8988T (cell line): ENCODE measurements around the gene FLG.
"Not testable (repeated sequence)": the region's sequence is repeated elsewhere in the genome, so short reads cannot be mapped to it uniquely, and the experiment has no call there.

ENCODE experiments used
- DNase-seq: peaks from one replicate; pipeline ENCODE4 v3.0.0; 2011

The FLG gene

DNA sequence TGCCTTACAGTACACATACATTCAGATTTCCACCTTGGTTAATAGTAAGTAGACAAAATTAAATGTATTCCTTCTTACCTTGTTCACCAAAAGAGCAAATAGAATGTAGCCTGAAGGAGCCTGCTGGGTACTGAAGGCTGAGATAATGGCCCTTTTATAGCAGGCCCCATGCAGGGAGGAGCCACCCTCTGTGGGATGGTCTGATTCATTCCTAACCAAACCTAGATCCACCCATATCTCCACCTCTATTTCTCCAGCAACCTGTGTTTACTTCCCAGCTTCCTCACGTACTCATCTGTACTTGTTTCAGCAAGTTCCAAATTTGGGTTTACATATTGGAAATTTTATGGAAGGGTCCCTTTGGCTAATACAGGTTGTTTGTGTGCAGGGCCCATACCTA lies at the start of gene FLG:
FLG (minus strand) TSS at position 129 of the 400 bp plus-strand sequence. CDS start 9,783 bp downstream, outside the sequence.
- DNase-seq: no peak

DNA sequence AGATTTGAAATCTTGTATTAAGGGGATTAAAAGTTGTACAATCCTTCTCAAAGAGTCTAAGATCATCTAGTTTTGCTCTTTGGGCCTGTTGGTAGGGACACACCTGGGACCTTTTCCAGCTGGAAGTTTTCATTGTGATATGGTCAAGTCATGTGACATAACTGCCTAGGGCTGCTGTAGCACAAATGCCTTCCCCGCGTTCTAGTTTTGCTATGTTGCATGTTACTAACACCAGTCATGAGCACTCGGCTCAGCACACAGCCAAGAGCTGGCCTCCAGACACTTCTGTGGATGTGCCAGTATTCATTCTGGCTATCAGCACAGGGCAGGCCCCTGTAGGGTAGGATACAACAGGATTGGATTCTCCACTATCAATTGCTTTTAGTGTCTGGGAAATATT lies 49.4 kb upstream of the FLG start:
- DNase-seq: no peak

DNA sequence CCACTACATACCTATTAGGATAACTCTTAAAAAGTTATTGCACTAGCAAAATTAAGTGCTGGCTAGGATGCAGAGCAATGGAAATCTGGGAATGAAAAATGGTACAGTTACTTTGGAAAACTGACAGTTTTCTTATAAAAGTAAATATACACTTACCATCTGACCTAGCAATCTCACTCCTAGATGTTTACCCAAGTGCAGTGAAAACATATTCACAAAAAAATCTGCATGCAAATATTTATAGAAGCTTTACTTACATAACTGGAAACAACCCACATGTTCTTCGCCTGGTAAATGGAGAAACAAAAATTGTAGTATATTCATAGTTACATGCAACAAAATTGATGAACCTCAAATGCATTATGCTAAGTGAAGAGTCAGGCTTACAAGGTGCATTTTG lies 47.6 kb upstream of the FLG start:
- no peak for DNase-seq

DNA sequence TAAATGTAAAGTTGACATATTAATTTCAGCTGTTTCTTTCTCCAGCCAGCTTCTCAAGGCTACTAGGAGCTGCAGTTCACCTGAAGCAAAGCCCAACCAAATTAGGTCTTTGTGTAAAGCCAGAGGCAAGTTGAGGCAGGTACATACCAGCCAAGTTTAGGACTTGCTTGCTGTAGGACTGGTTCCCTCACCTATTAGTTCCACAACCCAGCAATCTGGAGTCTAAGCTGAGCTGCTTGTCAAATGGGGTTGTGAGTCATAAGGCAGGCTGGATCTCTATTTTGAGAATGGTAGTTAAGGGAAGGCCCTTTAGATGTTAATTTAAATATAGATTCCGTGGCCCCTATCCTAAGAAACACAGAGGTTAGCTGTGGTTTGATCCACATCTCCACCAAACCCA lies 42.4 kb upstream of the FLG start:
- no peak for DNase-seq

DNA sequence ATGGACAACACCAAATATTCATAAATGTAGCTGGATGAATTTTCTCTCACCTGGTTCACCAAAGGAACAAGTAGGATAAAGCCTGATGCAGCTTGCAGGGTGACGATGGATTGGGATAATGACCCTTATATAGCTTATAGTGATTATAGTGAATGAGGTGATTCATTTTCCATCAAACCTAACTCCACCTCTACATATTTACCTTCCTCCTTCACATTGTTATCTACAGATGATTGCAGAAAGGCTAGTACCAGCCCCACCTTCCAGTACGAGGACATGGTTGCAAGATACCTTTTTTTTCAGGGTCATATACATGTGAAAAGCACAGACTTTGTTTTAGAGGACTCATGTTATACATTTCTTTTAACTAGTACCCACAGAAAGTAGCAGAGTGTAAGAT lies 34.9 kb upstream of the FLG start, which contains the start of gene FLG2:
FLG2 (minus strand) TSS at position 101 of the 400 bp plus-strand sequence. CDS start 1,122 bp downstream, outside the sequence.
- no peak for DNase-seq

DNA sequence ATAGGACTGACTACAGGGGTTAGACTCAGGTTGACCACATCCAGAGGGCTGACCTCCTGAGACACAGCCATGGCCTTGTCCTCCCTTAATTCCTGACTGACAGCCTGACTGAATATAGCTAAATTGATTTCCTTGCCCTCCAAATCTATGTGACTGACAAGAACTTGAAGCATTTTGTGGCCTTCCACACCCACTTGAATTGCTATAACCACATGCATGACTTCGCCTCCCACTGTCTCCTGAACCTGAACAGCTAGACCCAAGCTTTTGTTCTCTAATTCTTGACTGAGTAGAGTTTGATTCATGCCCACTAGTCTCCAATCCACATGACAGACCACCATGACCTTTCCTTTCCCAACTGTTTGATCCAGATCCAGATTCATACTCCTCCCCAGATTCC lies 31.7 kb upstream of the FLG start:
- no peak for DNase-seq

DNA sequence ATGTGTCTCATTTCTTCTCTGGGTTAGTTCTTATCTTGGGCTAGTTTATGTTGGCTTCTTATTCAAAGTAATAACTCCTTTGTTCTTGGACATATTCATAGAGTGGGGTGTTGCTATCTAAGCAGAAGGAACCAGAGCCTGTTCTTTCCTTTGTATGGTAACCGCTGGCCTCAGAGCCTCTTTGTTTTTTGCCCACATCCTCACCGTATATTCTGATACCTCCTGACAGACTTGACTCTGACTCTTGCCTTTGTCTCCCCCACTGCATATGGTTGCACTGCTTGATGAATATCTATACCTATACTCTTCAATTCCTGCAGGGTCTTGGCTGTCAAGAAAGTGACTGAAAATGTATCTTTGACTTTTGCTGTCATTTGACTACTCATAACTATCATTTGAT lies 24.6 kb upstream of the FLG start:
- DNase-seq: no peak

DNA sequence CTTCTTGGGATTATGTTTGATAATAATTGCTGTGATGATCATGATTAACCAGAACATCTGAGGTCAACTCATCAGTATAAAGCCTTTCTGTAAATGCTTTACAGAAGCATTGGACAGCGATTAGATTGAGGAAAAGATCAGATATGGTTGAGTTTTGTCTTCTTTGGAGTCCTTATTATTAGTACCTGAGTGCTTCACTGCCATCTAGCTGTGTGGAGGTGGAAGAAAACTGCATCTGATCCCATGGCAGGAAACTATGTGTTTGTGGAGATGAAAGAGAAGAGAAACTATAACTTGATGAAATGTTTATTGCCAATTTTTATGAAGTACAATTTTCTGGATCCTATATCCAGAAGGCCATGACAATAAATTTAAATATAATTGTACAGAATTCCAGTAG lies 23.4 kb upstream of the FLG start:
- DNase-seq: no peak

DNA sequence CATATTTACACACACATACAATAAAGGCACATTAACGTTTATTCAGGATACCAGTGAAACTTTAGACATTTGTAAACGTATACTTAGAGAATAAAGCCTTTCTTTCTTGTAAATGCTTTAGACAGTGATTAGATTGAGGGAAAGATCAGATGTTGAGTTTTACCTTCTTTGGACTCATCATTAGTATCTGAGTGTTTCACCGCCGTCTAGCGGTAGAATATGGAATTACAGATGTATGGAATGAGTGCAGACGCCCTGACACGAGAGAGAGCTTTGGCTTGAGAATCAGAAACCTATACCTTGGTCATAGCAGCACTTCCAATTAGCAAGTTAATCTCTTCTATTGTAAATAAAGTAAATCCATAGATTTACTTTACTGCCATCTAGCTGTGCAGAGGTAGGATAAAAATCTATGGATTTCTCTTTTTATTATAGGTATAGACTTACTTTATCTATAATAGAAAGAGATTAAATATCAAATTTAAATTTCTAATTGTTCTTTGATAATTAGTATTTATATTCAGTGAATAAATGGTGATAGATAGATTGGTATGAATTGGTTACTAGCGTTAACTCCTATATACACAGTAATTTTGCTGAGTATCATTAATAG lies 22.2 kb upstream of the FLG start:
- no peak for DNase-seq

DNA sequence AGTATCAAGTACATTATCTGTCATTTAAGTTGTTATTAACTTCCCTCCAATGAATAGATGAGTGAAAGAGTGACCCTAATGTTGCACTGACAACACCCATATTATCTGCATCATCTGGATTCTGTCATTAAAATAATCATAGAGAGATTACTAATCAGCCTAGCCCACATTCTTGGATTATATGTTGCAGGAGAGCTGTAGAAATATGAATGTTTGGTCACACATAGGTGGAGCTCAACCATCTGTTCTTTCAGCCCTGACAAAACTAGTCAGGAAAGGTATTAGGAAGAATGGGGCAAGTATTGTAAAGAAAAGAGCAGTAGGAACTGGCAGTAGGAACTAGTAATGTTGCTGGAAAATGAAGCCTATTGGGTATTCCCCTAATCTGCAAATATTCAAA lies 19.4 kb upstream of the FLG start:
- DNase-seq: no peak

DNA sequence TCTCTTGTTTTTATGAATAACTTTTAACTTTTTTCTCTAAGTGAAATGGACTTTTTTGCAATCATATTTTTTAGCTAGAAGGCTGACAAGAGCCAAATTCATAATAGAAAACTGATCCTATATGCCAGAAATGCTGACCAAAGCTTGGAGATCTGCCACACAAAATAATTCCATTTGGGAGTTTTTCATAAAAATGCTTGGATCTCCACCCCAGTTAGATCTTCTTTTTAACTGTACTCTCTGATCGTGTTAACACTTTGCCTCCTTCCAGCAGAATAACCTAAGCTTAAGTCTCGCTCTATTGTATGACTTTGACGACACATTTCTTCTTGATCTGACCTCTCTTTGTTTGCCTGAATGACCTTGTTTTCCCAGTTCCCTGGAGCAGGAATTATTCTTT lies 18.0 kb upstream of the FLG start:
- no peak for DNase-seq

DNA sequence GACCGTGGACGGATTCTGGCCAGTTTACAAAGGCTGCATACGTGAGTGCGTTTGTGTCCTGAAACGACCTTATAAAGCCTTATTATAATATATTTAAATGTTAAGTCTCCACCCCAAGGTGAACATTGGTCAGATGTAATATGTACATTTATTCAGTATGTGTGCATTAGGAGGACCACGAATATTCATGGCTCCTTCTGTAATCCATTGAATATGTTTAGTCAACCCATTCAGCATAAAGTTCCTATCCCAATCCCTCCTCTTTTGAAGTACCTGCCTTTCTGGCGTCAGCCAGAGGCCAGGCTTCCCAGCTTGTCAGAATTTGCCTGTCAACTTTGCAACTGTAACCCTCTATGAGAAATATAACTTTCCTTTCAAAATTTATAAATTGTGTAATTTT lies 10.4 kb upstream of the FLG start:
- no peak for DNase-seq

DNA sequence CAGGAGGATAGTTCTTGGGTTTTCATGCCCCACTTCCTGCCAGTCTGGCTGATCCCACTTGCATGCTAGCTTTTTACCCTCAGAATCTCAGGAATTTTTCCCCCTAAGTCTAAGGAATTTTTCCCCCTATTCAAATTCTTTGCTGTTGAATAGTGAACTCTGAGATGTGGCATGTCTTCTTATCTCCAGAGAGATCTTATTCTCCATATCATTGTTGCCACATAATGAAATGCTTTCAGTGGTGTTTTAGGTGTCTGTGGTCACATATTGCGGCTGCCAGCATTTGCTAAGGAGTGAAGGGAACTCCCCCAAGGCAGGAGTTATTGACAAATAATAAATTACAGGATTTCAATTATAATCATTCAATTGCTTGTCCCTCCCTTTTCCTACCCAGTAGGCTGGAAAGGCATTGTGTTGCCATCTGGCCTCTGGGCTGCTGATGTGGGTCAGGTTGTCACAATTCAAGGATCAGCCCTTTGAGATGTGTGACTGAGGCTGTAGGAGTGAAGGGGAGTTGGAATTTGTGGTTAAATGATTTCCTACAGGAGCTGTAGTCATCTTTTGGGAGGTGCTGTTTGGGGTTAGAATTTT lies 3.9 kb upstream of the FLG start:
- DNase-seq: no peak

DNA sequence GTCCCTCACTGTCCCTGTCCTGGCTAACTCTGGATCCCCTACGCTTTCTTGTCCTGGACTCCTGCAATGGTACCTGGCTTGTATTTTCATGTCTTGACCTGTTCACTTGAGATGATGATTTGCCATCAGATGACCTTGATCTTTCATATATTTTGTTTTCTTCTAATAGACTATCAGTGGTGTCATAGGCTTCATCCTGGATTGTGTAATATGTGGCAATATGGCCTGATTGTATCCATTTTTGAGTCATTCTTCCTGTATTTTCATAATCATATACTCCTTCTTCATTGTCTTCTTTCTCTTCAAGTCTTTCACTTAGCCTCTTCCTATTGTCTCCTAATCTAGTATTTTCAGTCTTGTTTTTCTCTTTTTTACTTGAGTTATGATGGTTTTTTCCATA lies 11.1 kb downstream of the FLG start:
- no peak for DNase-seq

DNA sequence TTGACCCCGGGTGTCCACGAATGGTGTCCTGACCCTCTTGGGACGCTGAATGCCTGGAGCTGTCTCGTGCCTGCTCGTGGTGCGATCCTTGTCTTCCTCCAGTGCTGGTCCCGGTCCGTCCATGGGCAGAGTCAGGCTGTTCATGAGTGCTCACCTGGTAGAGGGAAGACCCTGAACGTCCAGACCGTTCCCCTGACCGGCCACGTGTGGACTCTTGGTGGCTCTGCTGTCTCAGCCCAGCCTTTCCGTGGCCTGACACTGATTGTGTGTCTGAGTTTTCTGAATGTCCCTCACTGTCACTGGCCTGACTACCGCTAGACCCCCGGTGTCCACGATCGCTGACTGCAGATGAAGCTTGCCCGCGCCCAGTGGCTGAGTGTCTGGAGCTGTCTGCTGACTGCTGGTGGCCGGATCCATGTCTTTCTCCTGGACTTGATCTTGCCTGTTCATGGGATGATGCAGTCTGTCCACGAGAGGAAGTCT lies 11.7 kb downstream of the FLG start:
- no peak for DNase-seq

DNA sequence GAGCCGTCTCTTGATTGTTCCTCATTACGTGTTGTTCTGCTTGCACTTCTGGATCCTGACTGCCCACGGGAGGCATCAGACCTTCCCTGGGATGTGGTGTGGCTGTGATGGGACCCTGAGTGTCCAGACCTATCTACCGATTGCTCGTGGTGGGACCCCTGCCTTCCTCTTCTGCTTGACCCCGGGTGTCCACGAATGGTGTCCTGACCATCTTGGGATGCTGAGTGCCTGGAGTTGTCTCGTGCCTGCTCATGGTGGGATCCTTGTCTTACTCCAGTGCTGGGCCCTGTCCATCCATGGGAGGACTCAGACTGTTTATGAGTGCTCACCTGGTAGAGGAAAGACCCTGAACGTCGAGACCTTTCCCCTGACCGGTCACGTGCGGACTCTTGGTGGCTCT lies 12.9 kb downstream of the FLG start:
- DNase-seq: not testable (repeated sequence)

DNA sequence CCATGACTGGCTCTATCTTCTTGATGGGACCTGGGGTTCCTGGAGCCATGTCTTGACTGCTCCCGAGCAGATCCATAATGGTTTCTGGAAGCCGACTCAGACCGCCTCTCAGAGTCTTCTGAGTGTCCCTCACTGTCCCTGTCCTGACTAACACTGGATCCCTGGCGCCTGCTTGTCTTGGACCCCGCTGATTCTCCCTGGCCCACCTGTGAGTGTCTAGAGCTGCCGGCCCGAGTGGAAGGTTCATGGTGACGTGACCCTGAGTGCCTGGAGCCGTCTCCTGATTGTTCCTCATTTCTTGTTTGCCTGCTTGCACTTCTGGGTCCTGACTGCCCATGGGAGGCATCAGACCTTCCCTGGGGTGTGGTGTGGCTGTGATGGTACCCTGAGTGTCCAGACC lies 15.1 kb downstream of the FLG start:
- no peak for DNase-seq

DNA sequence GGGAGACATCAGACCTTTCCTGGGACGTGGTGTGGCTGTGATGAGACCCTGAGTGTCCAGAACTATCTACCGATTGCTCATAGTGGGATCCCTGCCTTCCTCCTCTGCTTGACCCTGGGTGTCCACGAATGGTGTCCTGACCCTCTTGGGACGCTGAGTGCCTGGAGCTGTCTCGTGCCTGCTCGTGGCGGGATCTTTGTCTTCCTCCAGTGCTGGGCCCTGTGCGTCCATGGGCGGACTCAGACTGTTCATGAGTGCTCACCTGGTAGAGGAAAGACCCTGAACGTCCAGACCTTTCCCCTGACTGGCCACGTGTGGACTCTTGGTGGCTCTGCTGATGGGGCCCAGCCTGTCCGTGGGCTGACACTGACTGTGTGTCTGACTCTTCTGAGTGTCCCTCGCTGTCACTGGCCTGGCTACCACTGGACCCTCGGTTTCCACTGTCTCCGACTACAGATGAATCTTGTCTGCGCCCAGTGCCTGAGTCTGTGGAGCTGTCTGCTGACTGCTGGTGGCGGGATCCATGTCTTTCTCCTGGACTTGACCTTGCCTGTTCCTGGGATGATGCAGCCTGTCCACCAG lies 15.6 kb downstream of the FLG start:
- not testable (repeated sequence) for DNase-seq

DNA sequence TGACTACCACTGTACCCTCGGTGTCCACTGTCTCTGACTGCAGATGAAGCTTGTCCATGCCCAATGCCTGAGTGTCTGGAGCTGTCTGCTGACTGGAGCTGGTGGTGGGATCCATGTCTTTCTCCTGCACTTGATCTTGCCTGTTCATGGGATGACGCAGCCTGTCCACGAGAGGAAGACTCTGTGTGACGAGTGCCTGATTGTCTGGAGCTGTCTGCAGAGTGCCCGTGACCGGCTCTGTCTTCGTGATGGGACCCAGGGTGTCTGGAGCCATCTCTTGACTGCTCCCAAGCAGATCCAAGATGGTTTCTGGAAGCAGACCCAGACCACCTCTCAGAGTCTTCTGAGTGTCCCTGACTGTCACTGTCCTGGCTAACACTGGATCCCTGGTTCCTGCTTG lies 16.3 kb downstream of the FLG start:
- not testable (repeated sequence) for DNase-seq

DNA sequence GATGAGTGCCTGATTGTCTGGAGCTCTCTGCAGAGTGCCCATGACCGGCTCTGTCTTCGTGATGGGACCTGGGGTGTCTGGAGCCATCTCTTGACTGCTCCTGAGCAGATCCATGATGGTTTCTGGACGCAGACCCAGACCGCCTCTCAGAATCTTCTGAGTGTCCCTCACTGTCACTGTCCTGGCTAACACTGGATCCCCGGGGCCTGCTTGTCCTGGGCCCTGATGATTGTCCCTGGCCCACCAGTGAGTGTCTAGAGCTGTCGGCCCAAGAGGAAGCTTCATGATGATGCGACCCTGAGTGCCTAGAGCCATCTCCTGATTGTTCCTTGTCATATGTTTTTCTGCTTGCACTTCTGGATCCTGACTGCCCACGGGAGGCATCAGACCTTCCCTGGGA lies 17.1 kb downstream of the FLG start:
- DNase-seq: not testable (repeated sequence)

DNA sequence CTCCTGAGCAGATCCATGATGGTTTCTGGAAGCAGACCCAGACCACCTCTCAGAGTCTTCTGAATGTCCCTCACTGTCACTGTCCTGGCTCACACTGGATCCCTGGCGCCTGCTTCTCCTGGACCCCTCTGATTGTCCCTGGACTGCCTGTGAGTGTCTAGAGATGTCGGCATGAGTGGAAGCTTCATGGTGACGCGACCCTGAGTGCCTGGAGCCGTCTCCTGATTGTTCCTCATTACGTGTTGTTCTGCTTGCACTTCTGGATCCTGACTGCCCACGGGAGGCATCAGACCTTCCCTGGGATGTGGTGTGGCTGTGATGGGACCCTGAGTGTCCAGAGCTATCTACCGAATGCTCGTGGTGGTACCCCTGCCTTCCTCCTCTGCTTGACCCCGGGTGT lies 18.9 kb downstream of the FLG start:
- not testable (repeated sequence) for DNase-seq

DNA sequence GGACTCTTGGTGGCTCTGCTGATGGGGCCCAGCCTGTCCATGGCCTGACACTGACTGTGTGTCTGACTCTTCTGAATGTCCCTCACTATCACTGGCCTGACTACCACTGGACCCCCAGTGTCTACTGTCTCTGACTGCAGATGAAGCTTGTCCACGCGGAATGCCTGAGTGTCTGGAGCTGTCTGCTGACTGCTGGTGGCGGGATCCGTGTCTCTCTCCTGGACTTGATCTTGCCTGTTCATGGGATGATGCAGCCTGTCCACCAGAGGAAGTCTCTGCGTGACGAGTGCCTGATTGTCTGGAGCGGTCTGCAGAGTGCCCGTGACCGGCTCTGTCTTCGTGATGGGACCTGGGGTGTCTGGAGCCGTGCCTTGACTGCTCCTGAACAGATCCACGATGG lies 20.3 kb downstream of the FLG start:
- DNase-seq: not testable (repeated sequence)

DNA sequence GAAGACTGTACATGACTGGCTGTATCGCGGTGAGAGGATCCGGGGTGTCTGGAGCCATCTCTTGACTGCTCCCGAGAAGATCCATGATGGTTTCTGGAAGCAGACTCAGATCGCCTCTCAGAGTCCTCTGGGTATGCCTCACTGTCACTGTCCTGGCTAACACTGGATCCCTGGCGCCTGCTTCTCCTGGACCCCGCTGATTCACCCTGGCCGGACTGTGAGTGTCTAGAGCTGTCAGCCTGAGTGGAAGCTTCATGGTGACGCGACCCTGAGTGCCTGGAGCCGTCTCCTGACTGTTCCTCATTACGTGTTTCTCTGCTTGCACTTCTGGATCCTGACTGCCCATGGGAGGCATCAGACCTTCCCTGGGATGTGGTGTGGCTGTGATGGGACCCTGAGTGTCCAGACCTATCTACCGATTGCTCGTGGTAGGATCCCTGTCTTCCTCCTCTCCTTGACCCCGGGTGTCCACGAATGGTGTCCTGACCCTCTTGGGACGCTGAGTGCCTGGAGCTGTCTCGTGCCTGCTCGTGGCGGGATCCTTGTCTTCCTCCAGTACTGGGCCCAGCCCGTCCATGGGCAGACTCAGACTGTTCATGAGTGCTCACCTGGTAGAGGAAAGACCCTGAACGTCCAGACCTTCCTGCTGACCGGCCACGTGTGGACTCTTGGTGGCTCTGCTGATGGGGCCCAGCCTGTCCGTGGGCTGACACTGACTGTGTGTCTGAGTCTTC lies 21.7 kb downstream of the FLG start:
- DNase-seq: not testable (repeated sequence)

DNA sequence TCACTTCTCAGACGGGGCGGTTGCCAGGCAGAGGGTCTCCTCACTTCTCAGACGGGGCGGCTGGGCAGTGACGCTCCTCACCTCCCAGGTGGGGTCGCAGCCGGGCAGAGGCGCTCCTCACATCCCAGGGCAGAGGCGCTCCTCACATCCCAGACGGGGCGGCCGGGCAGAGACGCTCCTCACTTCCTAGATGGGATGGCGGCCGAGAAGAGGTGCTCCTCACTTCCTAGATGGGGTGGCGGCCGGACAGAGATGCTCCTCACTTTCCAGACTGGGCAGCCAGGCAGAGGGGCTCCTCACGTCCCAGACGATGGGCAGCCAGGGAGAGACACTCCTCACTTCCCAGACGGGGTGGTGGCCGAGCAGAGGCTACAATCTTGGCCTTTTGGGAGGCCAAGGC lies 68.6 kb downstream of the FLG start:
- not testable (repeated sequence) for DNase-seq
